DMS114 treated with DMSO at 0.1 percent for 48 hours (cell line): ENCODE data around the gene TSPAN13.

Experiments
- DNase-seq: peaks from one replicate; lab custom pipeline; 2025; ENCODE audit not compliant: unreplicated experiment; lab: John Stamatoyannopoulos, UW

Gene TSPAN13

DNA sequence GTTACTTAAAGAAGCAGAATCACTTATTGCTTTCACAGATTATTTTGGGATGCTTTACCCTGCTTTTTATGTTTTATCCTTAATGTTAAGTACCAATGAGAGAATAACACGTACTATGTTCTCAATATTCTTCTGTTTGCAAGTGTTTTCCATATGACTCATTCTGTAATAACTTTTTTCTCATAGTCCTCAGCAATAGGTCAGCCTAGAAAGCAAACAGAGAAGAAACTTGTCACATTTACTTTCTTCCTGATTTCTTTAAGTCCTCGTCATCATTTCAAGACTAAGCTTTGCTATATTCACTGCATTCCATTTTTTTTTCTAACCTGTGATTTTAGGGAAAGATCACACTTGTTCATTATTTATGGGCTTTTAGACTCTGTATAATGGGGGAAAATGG lies 58.0 kb downstream of the TSPAN13 start:
- no peak for DNase-seq

- no peak for DNase-seq
Observed at GRCh38 chr7:16812542-16813231, 59.1 kb downstream of the TSPAN13 start.

DNA sequence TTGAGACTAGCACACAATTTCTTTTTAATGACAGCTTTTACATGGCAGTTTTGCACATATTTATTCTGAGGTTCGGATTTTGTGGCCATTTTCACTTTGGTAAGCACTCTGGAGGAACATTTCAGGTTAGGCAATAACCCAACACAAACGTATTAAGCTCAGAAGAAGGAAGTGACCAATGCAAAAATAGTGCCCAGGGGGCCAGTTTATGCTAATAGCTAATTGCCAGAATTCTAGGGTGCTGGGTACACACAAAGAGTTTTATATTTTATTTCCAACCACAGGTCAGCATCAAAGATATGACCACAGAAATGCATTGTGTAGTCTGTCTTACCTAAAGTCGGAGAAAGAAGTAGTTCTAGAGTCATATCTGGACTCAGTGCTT lies 59.7 kb downstream of the TSPAN13 start:
- no peak for DNase-seq

GRCh38 chr7:16815001-16815400 lies 61.4 kb downstream of the TSPAN13 start:
- no peak for DNase-seq

GRCh38 chr7:16816824-16817223 lies 63.3 kb downstream of the TSPAN13 start:
- DNase-seq, result no peak

DNA sequence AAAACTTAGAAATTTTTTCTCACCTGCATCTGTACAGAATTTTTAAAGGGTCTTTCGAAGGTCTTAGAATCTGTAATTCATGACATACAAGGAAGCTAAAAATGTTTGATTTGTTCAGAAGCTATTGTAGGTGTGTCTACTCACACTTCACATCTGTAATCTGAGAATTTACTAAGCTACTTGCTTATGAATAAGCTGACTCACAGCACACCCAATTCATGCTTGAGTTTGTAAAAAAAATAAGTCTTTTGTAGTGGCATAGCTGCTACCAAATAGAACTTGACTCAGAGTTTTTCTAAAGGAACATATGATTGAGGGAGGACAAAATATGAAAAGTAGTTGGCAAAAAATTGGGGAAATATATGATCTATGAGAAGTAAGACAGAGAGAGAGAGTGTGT lies 64.0 kb downstream of the TSPAN13 start:
- DNase-seq, result no peak

DNA sequence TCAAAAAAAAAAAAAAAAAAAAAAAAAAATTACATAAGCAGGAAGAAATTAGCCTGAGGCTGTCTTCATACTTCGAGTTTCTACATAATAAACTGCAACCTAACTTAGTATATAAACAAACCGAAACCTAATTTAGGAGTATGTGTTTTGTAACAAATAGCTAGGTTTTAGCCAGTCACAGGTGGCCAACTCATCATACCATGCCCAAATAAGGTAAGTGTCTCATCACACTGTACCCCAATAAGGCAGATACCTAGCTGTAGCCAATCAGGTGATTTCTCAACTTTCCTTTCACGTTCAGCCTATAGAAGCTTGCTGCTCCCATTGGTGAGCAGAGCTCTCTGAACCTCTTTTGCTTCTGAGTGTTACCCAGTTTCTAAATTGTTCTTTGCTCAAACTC lies 65.2 kb downstream of the TSPAN13 start:
- no peak for DNase-seq

- DNase-seq, result no peak
Observed at GRCh38 chr7:16822029-16822428, 68.5 kb downstream of the TSPAN13 start.

DNA sequence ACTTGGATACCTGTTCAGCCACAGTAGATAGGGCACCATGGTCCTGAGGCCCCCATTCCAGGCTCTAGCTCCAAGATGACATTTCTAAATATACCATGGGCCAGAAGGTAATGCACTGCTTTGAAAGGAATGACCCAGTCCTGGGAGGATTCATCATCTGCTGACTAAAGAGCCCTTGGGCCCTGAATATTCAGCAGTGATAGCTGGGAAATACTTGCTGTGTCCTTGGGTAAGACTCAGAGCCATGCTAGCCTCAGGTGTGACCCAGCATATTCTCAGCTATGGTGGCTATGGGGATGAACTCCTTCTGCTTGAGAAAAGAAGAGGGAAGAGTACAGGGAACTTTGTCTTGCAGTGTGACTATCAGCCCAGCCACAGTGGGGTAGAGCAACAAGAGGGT lies 72.5 kb downstream of the TSPAN13 start:
- DNase-seq, result no peak

DNA sequence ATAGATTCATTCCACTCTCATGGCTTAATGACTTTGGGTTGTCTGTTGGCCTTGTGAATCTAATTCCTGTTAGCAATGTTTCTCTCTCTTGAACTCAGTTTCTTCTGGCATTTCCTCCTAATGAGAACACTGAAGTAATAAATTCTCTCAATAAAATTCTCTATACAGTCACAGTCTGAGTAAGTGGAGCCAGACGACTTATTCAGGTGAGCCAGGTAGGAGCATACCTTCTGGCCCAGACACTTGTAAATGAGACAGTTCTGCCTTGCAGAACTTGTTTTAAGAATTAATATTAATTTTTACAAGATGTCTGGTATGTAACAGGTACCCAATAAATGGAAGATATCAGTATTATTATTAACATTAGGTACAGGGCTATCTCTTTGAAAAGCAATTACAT lies 79.8 kb downstream of the TSPAN13 start:
- DNase-seq, result no peak
